GM23338 (cell line): ENCODE measurements around the gene KYAT1. TPM values are rescaled to one million over a fixed set of nuclear protein-coding genes. Genes with fewer than 3 reads are reported as not detected.

Experiments used
- ATAC-seq: fragments of 200-7000 bp; cut with Tn5 transposase; 3 replicates; pipeline ENCODE4 v1.9.1; 2020
- DNase-seq: peaks from one replicate; pipeline ENCODE4 v3.0.0-alpha.2; 2015; ENCODE audit warnings: low spot score
- H2AFZ ChIP-seq: fragments of 200-600 bp; sonication (generic); 2 replicates; pipeline ENCODE4 v1.8.0; 2016; ENCODE audit warnings: antibody characterized with exemption, mild to moderate bottlenecking, moderate library complexity
- H3F3A ChIP-seq: fragments of 200-600 bp; sonication (generic); replicated peaks from 2 replicates; pipeline ENCODE4 v1.8.0; 2017; ENCODE audit warnings: antibody characterized with exemption, mixed run types, low read depth
- H3K27ac ChIP-seq: fragments of 200-600 bp; sonication (generic); 2 replicates; pipeline ENCODE4 v1.6.1; 2016; ENCODE audit warnings: low read depth
- H3K27me3 ChIP-seq: fragments of 200-600 bp; sonication (generic); 2 replicates; pipeline ENCODE4 v1.8.0; 2016; ENCODE audit warnings: mild to moderate bottlenecking, mixed run types, moderate library complexity; ENCODE audit not compliant: insufficient read depth
- H3K36me3 ChIP-seq: fragments of 200-600 bp; sonication (generic); 2 replicates; pipeline ENCODE4 v1.8.0; 2016; ENCODE audit warnings: mild to moderate bottlenecking; ENCODE audit not compliant: insufficient read depth
- H3K4me1 ChIP-seq: fragments of 200-600 bp; sonication (generic); 2 replicates; pipeline ENCODE4 v1.8.0; 2016; ENCODE audit warnings: mild to moderate bottlenecking, moderate library complexity; ENCODE audit not compliant: insufficient read depth
- H3K4me2 ChIP-seq: fragments of 200-600 bp; sonication (generic); 2 replicates; pipeline ENCODE4 v1.7.1; 2017; ENCODE audit warnings: mixed run types
- H3K4me3 ChIP-seq: fragments of 200-600 bp; sonication (generic); 2 replicates; pipeline ENCODE4 v1.6.1; 2016; ENCODE audit warnings: mixed run types
- H3K79me2 ChIP-seq: fragments of 200-600 bp; sonication (generic); replicated peaks from 2 replicates; pipeline ENCODE4 v1.8.0; 2017; ENCODE audit warnings: mild to moderate bottlenecking; ENCODE audit not compliant: insufficient read depth
- H3K9me2 ChIP-seq: fragments of 200-600 bp; sonication (generic); 2 replicates; pipeline ENCODE4 v1.8.0; 2017; ENCODE audit not compliant: insufficient read depth
- H4K20me1 ChIP-seq: fragments of 200-600 bp; sonication (generic); replicated peaks from 2 replicates; pipeline ENCODE4 v1.8.0; 2017; ENCODE audit warnings: mild to moderate bottlenecking; ENCODE audit not compliant: insufficient read depth
- H3K27ac Mint-ChIP-seq: 2 replicates; pipeline ENCODE4 v1.8.0; 2020; ENCODE audit warnings: inconsistent platforms, mild to moderate bottlenecking, moderate library complexity, mixed read lengths
- H3K27me3 Mint-ChIP-seq: 3 replicates; pipeline ENCODE4 v1.8.0; 2022; ENCODE audit warnings: low read depth, mild to moderate bottlenecking, moderate library complexity, mixed read lengths, inconsistent platforms; ENCODE audit not compliant: insufficient read depth, poor library complexity
- H3K36me3 Mint-ChIP-seq: 3 replicates; pipeline ENCODE4 v1.8.0; 2021; ENCODE audit warnings: low read depth, mild to moderate bottlenecking, inconsistent platforms, moderate library complexity, mixed read lengths
- H3K4me1 Mint-ChIP-seq: 3 replicates; pipeline ENCODE4 v1.8.0; 2020; ENCODE audit warnings: mild to moderate bottlenecking, inconsistent platforms, mixed read lengths
- H3K4me3 Mint-ChIP-seq: 3 replicates; pipeline ENCODE4 v1.8.0; 2021; ENCODE audit warnings: moderate library complexity, mild to moderate bottlenecking, inconsistent platforms, mixed read lengths
- H3K9me3 Mint-ChIP-seq: 3 replicates; pipeline ENCODE4 v1.8.0; 2020; ENCODE audit warnings: moderate library complexity, mild to moderate bottlenecking, inconsistent platforms, mixed read lengths
- CREB1 ChIP-seq: fragments of 250-450 bp; sonication (Bioruptor Pico); IDR thresholded peaks from 2 replicates; pipeline ENCODE4 v1.5.0; 2020; ENCODE audit warnings: low read depth, mild to moderate bottlenecking, moderate library complexity
- EZH2 ChIP-seq: fragments of 200-600 bp; sonication (generic); IDR thresholded peaks from one replicate; pipeline ENCODE4 v1.8.0; 2017; ENCODE audit warnings: antibody characterized with exemption, mild to moderate bottlenecking, low read depth; ENCODE audit not compliant: unreplicated experiment
- EZH2phosphoT487 ChIP-seq: fragments of 200-600 bp; sonication (generic); IDR thresholded peaks from one replicate; pipeline ENCODE4 v1.8.1; 2018; ENCODE audit warnings: antibody characterized with exemption; ENCODE audit not compliant: unreplicated experiment
- POLR2AphosphoS5 ChIP-seq: IDR thresholded peaks from 2 replicates; pipeline ENCODE4 v1.6.1; 2016; ENCODE audit warnings: antibody characterized with exemption, low read depth
- REST ChIP-seq: IDR thresholded peaks from one replicate; pipeline ENCODE4 v1.6.1; 2018; ENCODE audit warnings: antibody characterized with exemption; ENCODE audit not compliant: unreplicated experiment
- ZNF114 ChIP-seq: fragments of 250-450 bp; sonication (Bioruptor Pico); IDR thresholded peaks from 2 replicates; pipeline ENCODE4 v1.5.0; 2020; ENCODE audit warnings: mild to moderate bottlenecking, moderate library complexity
- ZNF331 ChIP-seq: fragments of 250-450 bp; sonication (Bioruptor Pico); IDR thresholded peaks from 2 replicates; pipeline ENCODE4 v1.5.0; 2020; ENCODE audit warnings: low read depth, mild to moderate bottlenecking, moderate library complexity
- ZNF462 ChIP-seq: fragments of 250-450 bp; sonication (Bioruptor Pico); IDR thresholded peaks from 2 replicates; pipeline ENCODE4 v1.5.0; 2020; ENCODE audit warnings: mild to moderate bottlenecking, moderate library complexity
- polyA plus RNA-seq: library from polyadenylated mRNA; unstranded; fragments of >200 nt; fragmentation: Nextera tagmentation; extraction: Ambion mirVana; gene quantifications from 2 replicates; pipeline ENCODE4 v1.2.1, GENCODE V29; 2016
- total RNA-seq: library from RNA; depleted of rRNA; stranded (reverse); fragments of >200 nt; shearing (Covaris generic); gene quantifications from 2 replicates; pipeline ENCODE4 v1.2.3, GENCODE V29; 2014
- TF ChIP-seq, protein P1 (sequence below): IDR thresholded peaks from 2 replicates; pipeline ENCODE4 v1.6.1; 2016; ENCODE audit warnings: antibody characterized with exemption

The KYAT1 gene
- total and polyA plus RNA-seq, 2 experiments from 2014 or later = 26.1 to 34.0 TPM

GRCh38 chr9:128920381-128921058 lies 38.8 kb upstream of the KYAT1 start, which contains the start of gene PHYHD1:
PHYHD1 (plus strand) TSS chr9:128920982; CDS start chr9:128922324, 1,342 bp downstream.
- H3K27ac Mint-ChIP-seq = peak within 1 kb of the TSS; percentile 93
- Histone ChIP-seq H4K20me1 (no peaks in the 10 kb centered on the region), H3K36me3 (no peaks in the 10 kb centered on the region; the same call in 1 of the 2 replicates), H3K27me3 (no peaks in the 10 kb centered on the region), H3K9me2 (no peaks in the 10 kb centered on the region), H3K4me3 (peak within 1 kb of the TSS; percentile 80), H3K4me2 (peak within 1 kb of the TSS; percentile 88), H3F3A (peaks cover 12% of the 10 kb centered on the region; the same call in 1 of the 2 replicates), H3K27ac (peak within 1 kb of the TSS; percentile 95), H3K4me1 (peaks cover 9% of the 10 kb centered on the region), H3K79me2 (no peaks in the 10 kb centered on the region), H2AFZ (peak within 1 kb of the TSS; percentile 64)
- peaks cover 10% of the 10 kb centered on the region for H3K27me3 Mint-ChIP-seq
- peaks cover 23% of the 10 kb centered on the region for H3K36me3 Mint-ChIP-seq
- no peaks in the 10 kb centered on the region for H3K9me3 Mint-ChIP-seq
- ATAC-seq (no peak), DNase-seq (no peak)
- peaks cover 16% of the 10 kb centered on the region for H3K4me1 Mint-ChIP-seq
- TF ChIP-seq EZH2phosphoT487 (no peak), POLR2AphosphoS5 (no peak), REST (no peak), EZH2 (no peak), CREB1 (CRISPR knock-in tag) (no peak), ZNF462 (CRISPR knock-in tag) (no peak), ZNF331 (CRISPR knock-in tag) (no peak), ZNF114 (no peak)
- TF ChIP-seq, protein P1, sequence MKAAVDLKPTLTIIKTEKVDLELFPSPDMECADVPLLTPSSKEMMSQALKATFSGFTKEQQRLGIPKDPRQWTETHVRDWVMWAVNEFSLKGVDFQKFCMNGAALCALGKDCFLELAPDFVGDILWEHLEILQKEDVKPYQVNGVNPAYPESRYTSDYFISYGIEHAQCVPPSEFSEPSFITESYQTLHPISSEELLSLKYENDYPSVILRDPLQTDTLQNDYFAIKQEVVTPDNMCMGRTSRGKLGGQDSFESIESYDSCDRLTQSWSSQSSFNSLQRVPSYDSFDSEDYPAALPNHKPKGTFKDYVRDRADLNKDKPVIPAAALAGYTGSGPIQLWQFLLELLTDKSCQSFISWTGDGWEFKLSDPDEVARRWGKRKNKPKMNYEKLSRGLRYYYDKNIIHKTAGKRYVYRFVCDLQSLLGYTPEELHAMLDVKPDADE = no peak
- peak within 1 kb of the TSS; percentile 79 for H3K4me3 Mint-ChIP-seq
